ENCODE results near the gene FAM171A2.
"Not testable (repeated sequence)": the region's sequence is repeated elsewhere in the genome, so short reads cannot be mapped to it uniquely, and the experiment has no call there.

The FAM171A2 gene

GRCh38 chr17:44344939-44345453, 18.7 kb downstream of the FAM171A2 start, which contains the start of gene GRN:
GRN (plus strand) TSS chr17:44345302; CDS start chr17:44349165, 3,863 bp downstream.
- DNase-seq = peak; percentile 31

GRCh38 chr17:44343510-44344209, 20.0 kb downstream of the FAM171A2 start:
- DNase-seq = no peak

- not testable (repeated sequence) for DNase-seq
Observed at GRCh38 chr17:44340553-44340952, 23.1 kb downstream of the FAM171A2 start.

- DNase-seq = no peak
Observed at GRCh38 chr17:44338702-44339101, 25.0 kb downstream of the FAM171A2 start.

GRCh38 chr17:44335968-44336367, 27.7 kb downstream of the FAM171A2 start:
- no peak for DNase-seq

GRCh38 chr17:44335564-44335963, 28.1 kb downstream of the FAM171A2 start:
- no peak for DNase-seq

GRCh38 chr17:44334727-44335126, 28.9 kb downstream of the FAM171A2 start:
- DNase-seq = no peak

- no peak for DNase-seq
Observed at GRCh38 chr17:44334315-44334714, 29.3 kb downstream of the FAM171A2 start.

- no peak for DNase-seq
Observed at GRCh38 chr17:44333371-44333770, 30.3 kb downstream of the FAM171A2 start.

- DNase-seq = no peak
Observed at GRCh38 chr17:44331249-44331760, 32.3 kb downstream of the FAM171A2 start.

GRCh38 chr17:44330263-44330662, 33.4 kb downstream of the FAM171A2 start:
- DNase-seq = not testable (repeated sequence)

- DNase-seq = not testable (repeated sequence)
Observed at GRCh38 chr17:44329516-44329915, 34.1 kb downstream of the FAM171A2 start.

GRCh38 chr17:44327715-44328449, 35.8 kb downstream of the FAM171A2 start:
- DNase-seq = no peak

- peak; percentile 85 for DNase-seq
Observed at GRCh38 chr17:44326861-44327444, 36.7 kb downstream of the FAM171A2 start.

- peak; percentile 94 for DNase-seq
Observed at GRCh38 chr17:44324571-44325275, 38.9 kb downstream of the FAM171A2 start, which contains the start of gene SLC25A39. SLC25A39 (minus strand) TSS chr17:44324823; CDS start chr17:44323562, 1,261 bp downstream.

- DNase-seq = no peak
Observed at GRCh38 chr17:44324092-44324570, 39.5 kb downstream of the FAM171A2 start.

GRCh38 chr17:44323359-44324091, 40.1 kb downstream of the FAM171A2 start:
- DNase-seq = no peak

- no peak for DNase-seq
Observed at GRCh38 chr17:44322236-44322895, 41.3 kb downstream of the FAM171A2 start.

GRCh38 chr17:44321246-44322120, 42.2 kb downstream of the FAM171A2 start:
- no peak for DNase-seq

GRCh38 chr17:44320066-44320465, 43.6 kb downstream of the FAM171A2 start:
- DNase-seq = no peak

Measured in activated gamma-delta T cell (primary cell).